H1 (cell line): ENCODE measurements around the gene PPP2R2C.

Experiments used
- ATF3 ChIP-seq: IDR thresholded peaks from 2 replicates; pipeline ENCODE4 v1.6.1; 2011; ENCODE audit warnings: low read depth, mild to moderate bottlenecking, low read length; ENCODE audit not compliant: insufficient read depth
- CTCF ChIP-seq, 3 experiments: IDR thresholded peaks; 1 replicate in 2 of 3; 2 replicates in 1 of 3; pipeline versions ENCODE4 v1.5.1 to v1.6.1; 2011; ENCODE audit warnings: low read length in 3 of 3, mild to moderate bottlenecking in 3 of 3, inconsistent platforms in 2 of 3, low read depth in 1 of 3, moderate library complexity in 1 of 3; ENCODE audit not compliant: insufficient read depth in 1 of 3; ENCODE audit errors: control extremely low read depth in 1 of 3
- EP300 ChIP-seq, 2 experiments: IDR thresholded peaks; 1 replicate in 1 of 2; 2 replicates in 1 of 2; pipeline ENCODE4 v1.6.1; 2011 to 2012; ENCODE audit warnings: low read depth in 2 of 2, low read length in 2 of 2, mild to moderate bottlenecking in 2 of 2, borderline replicate concordance in 1 of 2, inconsistent platforms in 1 of 2, moderate library complexity in 1 of 2
- TBP ChIP-seq: IDR thresholded peaks from 2 replicates; pipeline ENCODE4 v1.6.1; 2011; ENCODE audit warnings: low read depth, low read length, improper control_type of control experiment

- TF ChIP-seq CTCF (IDR thresholded peaks at IDR 0.05; ENCODE audit: control extremely low read depth in 1 of 3, insufficient read depth in 1 of 3, low read depth in 1 of 3, low read length in 3 of 3), result no peak
- no peak for TF ChIP-seq ATF3
- TF ChIP-seq TBP, result no peak
- TF ChIP-seq EP300 (IDR thresholded peaks at IDR 0.05; ENCODE audit: borderline replicate concordance in 1 of 2, low read depth in 2 of 2, low read length in 2 of 2), result no peak
Measured at GRCh38 chr4:6470502-6471306, 1.7 kb downstream of the PPP2R2C start.
